H9 (cell line): ENCODE measurements around the gene UVSSA. TPM values are rescaled to one million over a fixed set of nuclear protein-coding genes. Genes with fewer than 3 reads are reported as not detected.

ENCODE experiments used
- DNase-seq: peaks from one replicate; pipeline ENCODE4 v3.0.0-alpha.2; 2017
- H2AFZ ChIP-seq: one replicate; pipeline ENCODE4 v1.6.1; 2013; ENCODE audit warnings: mild to moderate bottlenecking, low read length, control low read depth, moderate library complexity
- H2AK5ac ChIP-seq: 2 replicates; pipeline ENCODE4 v1.6.1; 2013; ENCODE audit warnings: low read length, control low read depth, mixed read lengths; ENCODE audit not compliant: insufficient read length
- H2BK120ac ChIP-seq: one replicate; pipeline ENCODE4 v1.6.1; 2013; ENCODE audit warnings: low read depth, mild to moderate bottlenecking, low read length, control low read depth, inconsistent platforms; ENCODE audit not compliant: poor library complexity, severe bottlenecking
- H2BK12ac ChIP-seq: 2 replicates; pipeline ENCODE4 v1.6.1; 2013; ENCODE audit warnings: low read length, control low read depth, mixed read lengths, low read depth; ENCODE audit not compliant: insufficient read length
- H2BK15ac ChIP-seq: 2 replicates; pipeline ENCODE4 v1.6.1; 2013; ENCODE audit warnings: low read depth, low read length, control low read depth
- H2BK20ac ChIP-seq: one replicate; pipeline ENCODE4 v1.6.1; 2013; ENCODE audit warnings: low read depth, mild to moderate bottlenecking, low read length, control low read depth, inconsistent platforms; ENCODE audit not compliant: poor library complexity, severe bottlenecking
- H2BK5ac ChIP-seq: 2 replicates; pipeline ENCODE4 v1.6.1; 2013; ENCODE audit warnings: low read length, control low read depth, mixed read lengths; ENCODE audit not compliant: insufficient read length
- H3K14ac ChIP-seq: 2 replicates; pipeline ENCODE4 v1.6.1; 2013; ENCODE audit warnings: low read length, control low read depth; ENCODE audit not compliant: insufficient read depth
- H3K18ac ChIP-seq: 2 replicates; pipeline ENCODE4 v1.6.1; 2013; ENCODE audit warnings: low read depth, mild to moderate bottlenecking, mixed read lengths, low read length, control low read depth; ENCODE audit not compliant: insufficient read length
- H3K23ac ChIP-seq: 2 replicates; pipeline ENCODE4 v1.6.1; 2013; ENCODE audit warnings: low read length, control low read depth, mixed read lengths, low read depth; ENCODE audit not compliant: insufficient read length
- H3K23me2 ChIP-seq: 2 replicates; pipeline ENCODE4 v1.6.1; 2013; ENCODE audit warnings: low read depth, mild to moderate bottlenecking, mixed read lengths, low read length, control low read depth; ENCODE audit not compliant: insufficient read length, poor library complexity, severe bottlenecking
- H3K27ac ChIP-seq: 2 replicates; pipeline ENCODE4 v1.5.1; 2013; ENCODE audit warnings: low read length, control low read depth, mixed read lengths, low read depth; ENCODE audit not compliant: insufficient read length
- H3K27me3 ChIP-seq: 2 replicates; pipeline ENCODE4 v1.6.1; 2013; ENCODE audit warnings: low read length, control low read depth, inconsistent platforms; ENCODE audit not compliant: insufficient read depth
- H3K4ac ChIP-seq: 2 replicates; pipeline ENCODE4 v1.6.1; 2013; ENCODE audit warnings: low read depth, mild to moderate bottlenecking, control low read depth, inconsistent platforms, low read length, moderate library complexity
- H3K4me1 ChIP-seq: 2 replicates; pipeline ENCODE4 v1.6.1; 2013; ENCODE audit warnings: low read length, control low read depth, inconsistent platforms; ENCODE audit not compliant: insufficient read depth
- H3K4me2 ChIP-seq: 2 replicates; pipeline ENCODE4 v1.6.1; 2013; ENCODE audit warnings: low read length, control low read depth, mixed read lengths; ENCODE audit not compliant: insufficient read length, insufficient read depth
- H3K56ac ChIP-seq: 2 replicates; pipeline ENCODE4 v1.6.1; 2013; ENCODE audit warnings: low read depth, mild to moderate bottlenecking, mixed read lengths, low read length, control low read depth; ENCODE audit not compliant: insufficient read length
- H3K79me1 ChIP-seq: 2 replicates; pipeline ENCODE4 v1.6.1; 2013; ENCODE audit warnings: low read depth, mild to moderate bottlenecking, moderate library complexity, low read length, control low read depth, inconsistent platforms; ENCODE audit not compliant: insufficient read depth, poor library complexity, severe bottlenecking
- H3K79me2 ChIP-seq: 2 replicates; pipeline ENCODE4 v1.6.1; 2013; ENCODE audit warnings: low read length, control low read depth, inconsistent platforms; ENCODE audit not compliant: insufficient read depth
- H3K9ac ChIP-seq: 2 replicates; pipeline ENCODE4 v1.6.1; 2013; ENCODE audit warnings: low read length, control low read depth, mixed read lengths; ENCODE audit not compliant: insufficient read length; ENCODE audit errors: extremely low read depth
- H3K9me3 ChIP-seq: one replicate; pipeline ENCODE4 v1.6.1; 2013; ENCODE audit warnings: low read depth, low read length, inconsistent platforms; ENCODE audit not compliant: control insufficient read depth
- H3T11ph ChIP-seq: one replicate; pipeline ENCODE4 v1.6.1; 2013; ENCODE audit warnings: mild to moderate bottlenecking, low read length, control low read depth, inconsistent platforms
- H4K20me1 ChIP-seq: one replicate; pipeline ENCODE4 v1.6.1; 2013; ENCODE audit not compliant: control insufficient read depth, insufficient read length, insufficient read depth
- H4K5ac ChIP-seq: 2 replicates; pipeline ENCODE4 v1.6.1; 2013; ENCODE audit warnings: low read depth, mild to moderate bottlenecking, mixed read lengths, low read length, control low read depth; ENCODE audit not compliant: insufficient read length
- H4K8ac ChIP-seq: replicated peaks from 2 replicates; pipeline ENCODE4 v1.6.1; 2013; ENCODE audit warnings: low read length, control low read depth, mixed read lengths, low read depth; ENCODE audit not compliant: insufficient read length
- H4K91ac ChIP-seq: 2 replicates; pipeline ENCODE4 v1.6.1; 2013; ENCODE audit warnings: low read depth, mild to moderate bottlenecking, moderate library complexity, mixed read lengths, low read length, control low read depth; ENCODE audit not compliant: insufficient read length
- H3K27ac Mint-ChIP-seq, 3 experiments: 2 replicates in 2 of 3; 3 replicates in 1 of 3; pipeline ENCODE4 v1.8.0; 2020 to 2021; ENCODE audit warnings: mixed read lengths in 3 of 3, mild to moderate bottlenecking in 1 of 3, moderate library complexity in 1 of 3
- H3K27me3 Mint-ChIP-seq: 2 replicates; pipeline ENCODE4 v1.8.0; 2021; ENCODE audit warnings: low read depth, mild to moderate bottlenecking, moderate library complexity, mixed read lengths
- H3K36me3 Mint-ChIP-seq, 3 experiments: 2 replicates in 2 of 3; 3 replicates in 1 of 3; pipeline ENCODE4 v1.8.0; 2020 to 2021; ENCODE audit warnings: low read depth in 3 of 3, mixed read lengths in 3 of 3; ENCODE audit not compliant: insufficient read depth in 1 of 3
- H3K4me1 Mint-ChIP-seq, 2 experiments: 2 replicates each; pipeline ENCODE4 v1.8.0; 2020; ENCODE audit warnings: mixed read lengths in 2 of 2
- H3K4me3 Mint-ChIP-seq, 2 experiments: 2 replicates in 1 of 2; 3 replicates in 1 of 2; pipeline ENCODE4 v1.8.0; 2020 to 2021; ENCODE audit warnings: mild to moderate bottlenecking in 2 of 2, mixed read lengths in 2 of 2, moderate library complexity in 1 of 2
- H3K9me3 Mint-ChIP-seq, 2 experiments: 2 replicates in 1 of 2; 3 replicates in 1 of 2; pipeline ENCODE4 v1.8.0; 2020; ENCODE audit warnings: mild to moderate bottlenecking in 2 of 2, mixed read lengths in 2 of 2, moderate library complexity in 1 of 2
- WGBS: extraction: QIAGEN DNeasy Blood & Tissue Kit; methylation state at CpG from one replicate; pipeline ENCODE4 v1.1.7; 2013; ENCODE audit warnings: missing lambda C conversion rate, low lambda C conversion rate, mixed read lengths; ENCODE audit not compliant: insufficient read length; ENCODE audit errors: extremely low coverage; 5-methylcytosine and 5-hydroxymethylcytosine counted together
- total RNA-seq: library from RNA; stranded (reverse); gene quantifications from 2 replicates; pipeline ENCODE4 v1.2.1, GENCODE V29; 2021
- TF ChIP-seq, protein P1 (sequence below): fragments of 200-600 bp; sonication (generic); conservative IDR thresholded peaks from 3 replicates; pipeline ENCODE4 v1.8.0; 2021; ENCODE audit warnings: antibody characterized with exemption, mild to moderate bottlenecking

Gene UVSSA
- total RNA-seq, 1 experiment from 2014 or later: 15.9 TPM

DNA sequence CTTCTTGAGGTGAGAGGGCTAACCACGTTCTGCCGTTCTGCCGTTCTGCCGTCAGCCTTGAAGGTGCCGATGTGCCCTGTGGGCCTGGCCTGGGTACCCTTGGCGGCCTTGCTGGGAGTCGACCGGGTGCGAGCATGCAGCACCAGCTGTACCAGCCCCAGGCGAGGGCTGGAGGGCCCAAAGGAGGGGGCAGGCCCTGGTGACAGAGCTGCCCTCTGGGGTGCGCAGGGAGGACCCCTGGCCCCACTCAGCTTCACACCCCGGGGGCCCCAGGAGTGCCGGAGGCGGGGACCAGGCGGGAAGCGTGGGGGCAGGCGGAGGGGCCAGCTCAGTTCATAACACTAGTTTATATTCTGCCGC is 22.1 kb downstream of the UVSSA start:
- TF ChIP-seq, protein P1, sequence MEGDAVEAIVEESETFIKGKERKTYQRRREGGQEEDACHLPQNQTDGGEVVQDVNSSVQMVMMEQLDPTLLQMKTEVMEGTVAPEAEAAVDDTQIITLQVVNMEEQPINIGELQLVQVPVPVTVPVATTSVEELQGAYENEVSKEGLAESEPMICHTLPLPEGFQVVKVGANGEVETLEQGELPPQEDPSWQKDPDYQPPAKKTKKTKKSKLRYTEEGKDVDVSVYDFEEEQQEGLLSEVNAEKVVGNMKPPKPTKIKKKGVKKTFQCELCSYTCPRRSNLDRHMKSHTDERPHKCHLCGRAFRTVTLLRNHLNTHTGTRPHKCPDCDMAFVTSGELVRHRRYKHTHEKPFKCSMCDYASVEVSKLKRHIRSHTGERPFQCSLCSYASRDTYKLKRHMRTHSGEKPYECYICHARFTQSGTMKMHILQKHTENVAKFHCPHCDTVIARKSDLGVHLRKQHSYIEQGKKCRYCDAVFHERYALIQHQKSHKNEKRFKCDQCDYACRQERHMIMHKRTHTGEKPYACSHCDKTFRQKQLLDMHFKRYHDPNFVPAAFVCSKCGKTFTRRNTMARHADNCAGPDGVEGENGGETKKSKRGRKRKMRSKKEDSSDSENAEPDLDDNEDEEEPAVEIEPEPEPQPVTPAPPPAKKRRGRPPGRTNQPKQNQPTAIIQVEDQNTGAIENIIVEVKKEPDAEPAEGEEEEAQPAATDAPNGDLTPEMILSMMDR: no peak; the same call in 1 of the 3 replicates
- H3K27me3 Mint-ChIP-seq: no peaks in the 10 kb centered on the region
- H2AK5ac ChIP-seq: no peak overlapping the region
- no peak overlapping the region for H4K91ac ChIP-seq
- H3K9me3 ChIP-seq: no peaks in the 10 kb centered on the region
- DNase-seq: no peak
- peaks cover 2 to 13% (median 10%) of the 10 kb centered on the region in 3 experiments; a peak in 6 of 7 replicates for H3K36me3 Mint-ChIP-seq
- no peaks in the 10 kb centered on the region for H4K20me1 ChIP-seq
- no peak overlapping the region for H3K27ac ChIP-seq
- no peaks in the 10 kb centered on the region for H3K27me3 ChIP-seq
- H2BK120ac ChIP-seq: no peak overlapping the region
- H3K4me1 ChIP-seq: no peaks in the 10 kb centered on the region
- no peaks in the 10 kb centered on the region for H3K79me1 ChIP-seq
- H3K4me2 ChIP-seq: no peak overlapping the region
- H3K27ac Mint-ChIP-seq: no peak overlapping the region; a peak in 1 of 7 replicates
- H3K9ac ChIP-seq: no peak overlapping the region
- H3K56ac ChIP-seq: no peak overlapping the region
- no peak overlapping the region for H3K18ac ChIP-seq
- H3K23me2 ChIP-seq: no peaks in the 10 kb centered on the region
- H2BK12ac ChIP-seq: no peak overlapping the region
- H3K9me3 Mint-ChIP-seq: no peaks in the 10 kb centered on the region
- no peak overlapping the region for H2BK15ac ChIP-seq
- no peak overlapping the region for H2AFZ ChIP-seq
- peaks cover 4 to 5% of the 10 kb centered on the region in 2 experiments; a peak in 1 of 4 replicates for H3K4me1 Mint-ChIP-seq
- H3K4ac ChIP-seq: no peak overlapping the region
- no peak overlapping the region for H4K5ac ChIP-seq
- no peak overlapping the region for H3K4me3 Mint-ChIP-seq
- no peak overlapping the region for H2BK20ac ChIP-seq
- WGBS: no CpG with 5 or more reads among the region's 18 CpGs
- H3K79me2 ChIP-seq: no peaks in the 10 kb centered on the region
- H3K23ac ChIP-seq: no peak overlapping the region
- no peak overlapping the region for H3T11ph ChIP-seq
- no peak overlapping the region for H4K8ac ChIP-seq
- no peak overlapping the region for H2BK5ac ChIP-seq
- H3K14ac ChIP-seq: no peak overlapping the region; the same call in 1 of the 2 replicates
